Keratinocyte (primary cell): ENCODE data around the gene CRABP2. TPM values are rescaled to one million over a fixed set of nuclear protein-coding genes. Genes with fewer than 3 reads are reported as not detected.

ENCODE experiments used
- DNase-seq: peaks from one replicate; pipeline ENCODE4 v3.0.0-alpha.2; 2011; ENCODE audit warnings: low read depth, missing footprints, low spot score
- FAIRE-seq: peaks from 2 replicates; lab custom pipeline; 2011; peaks lifted over from hg19 to GRCh38; lab: Jason Lieb, UNC
- H2AFZ ChIP-seq: 2 replicates; pipeline ENCODE4 v1.6.0; 2012; ENCODE audit warnings: low read length, control low read depth, inconsistent platforms; ENCODE audit not compliant: control insufficient read depth
- H3K27ac ChIP-seq: 2 replicates; pipeline ENCODE4 v1.5.1; 2011; ENCODE audit warnings: low read length; ENCODE audit not compliant: control insufficient read depth, insufficient read depth
- H3K27me3 ChIP-seq: 3 replicates; pipeline ENCODE4 v1.6.0; 2011; ENCODE audit warnings: low read length; ENCODE audit not compliant: control insufficient read depth, insufficient read depth; ENCODE audit errors: extremely low read depth
- H3K36me3 ChIP-seq, 2 experiments: 2 replicates in 1 of 2; 3 replicates in 1 of 2; pipeline ENCODE4 v1.5.1; 2011; ENCODE audit warnings: low read length in 2 of 2, mild to moderate bottlenecking in 1 of 2; ENCODE audit not compliant: control insufficient read depth in 2 of 2, insufficient read depth in 2 of 2; ENCODE audit errors: extremely low read depth in 1 of 2
- H3K4me1 ChIP-seq: 3 replicates; pipeline ENCODE4 v1.5.1; 2011; ENCODE audit warnings: low read length; ENCODE audit not compliant: control insufficient read depth, insufficient read depth; ENCODE audit errors: extremely low read depth
- H3K4me2 ChIP-seq: 3 replicates; pipeline ENCODE4 v1.6.0; 2011; ENCODE audit warnings: low read depth, low read length; ENCODE audit not compliant: control insufficient read depth, insufficient read depth; ENCODE audit errors: extremely low read depth
- H3K4me3 ChIP-seq, 3 experiments: fragments of 200-600 bp in 1 of 3; sonication (generic) in 1 of 3; 2 replicates in 2 of 3; 3 replicates in 1 of 3; pipeline ENCODE4 v1.5.1; 2011 to 2016; ENCODE audit warnings: low read length in 3 of 3, mild to moderate bottlenecking in 3 of 3, control low read depth in 2 of 3, inconsistent platforms in 1 of 3, low read depth in 1 of 3, mixed read lengths in 1 of 3, mixed run types in 1 of 3, moderate library complexity in 1 of 3; ENCODE audit not compliant: control insufficient read depth in 2 of 3, insufficient read depth in 2 of 3; ENCODE audit errors: extremely low read depth in 1 of 3
- H3K79me2 ChIP-seq: 2 replicates; pipeline ENCODE4 v1.6.0; 2012; ENCODE audit warnings: low read length; ENCODE audit not compliant: control insufficient read depth, insufficient read depth
- H3K9ac ChIP-seq: 3 replicates; pipeline ENCODE4 v1.6.0; 2011; ENCODE audit warnings: low read length; ENCODE audit not compliant: control insufficient read depth, insufficient read depth; ENCODE audit errors: extremely low read depth
- H3K9me1 ChIP-seq: 3 replicates; pipeline ENCODE4 v1.6.0; 2011; ENCODE audit warnings: low read length; ENCODE audit not compliant: control insufficient read depth, insufficient read depth; ENCODE audit errors: extremely low read depth
- H3K9me3 ChIP-seq: 2 replicates; pipeline ENCODE4 v1.5.1; 2012; ENCODE audit warnings: low read depth, low read length; ENCODE audit not compliant: control insufficient read depth
- H4K20me1 ChIP-seq: 3 replicates; pipeline ENCODE4 v1.6.0; 2011; ENCODE audit warnings: low read length; ENCODE audit not compliant: control insufficient read depth, insufficient read depth; ENCODE audit errors: extremely low read depth
- CTCF ChIP-seq, 3 experiments: IDR thresholded peaks in 1 of 3; conservative IDR thresholded peaks in 1 of 3; optimal IDR thresholded peaks in 1 of 3; 2 replicates in 2 of 3; 3 replicates in 1 of 3; pipeline versions ENCODE3 to v1.5.1; 2011; ENCODE audit warnings: low read length in 3 of 3, mild to moderate bottlenecking in 3 of 3, moderate library complexity in 2 of 3, control low read depth in 1 of 3, inconsistent platforms in 1 of 3; ENCODE audit not compliant: insufficient read depth in 2 of 3; ENCODE audit errors: extremely low read depth in 1 of 3
- EZH2 ChIP-seq: IDR thresholded peaks from one replicate; pipeline ENCODE4 v1.6.1; 2012; ENCODE audit warnings: inconsistent platforms, mild to moderate bottlenecking, low read length, moderate library complexity
- dilution Hi-C: fragments of 300-500 bp; cut with MboI; formaldehyde crosslinking; loops from one replicate; pipeline ENCODE4 v1.7.0; 2020; ENCODE audit warnings: low sequenced_read_pairs; ENCODE audit not compliant: extremely low pct_ligation_motif_present
- polyA plus RNA-seq, 5 experiments: library from polyadenylated mRNA; depleted of rRNA in 3 of 5; stranded (reverse) in 3 of 5; stranded (forward) in 1 of 5; unstranded in 1 of 5; fragments of >200 nt; gene quantifications; 1 replicate in 1 of 5; 2 replicates in 3 of 5; 3 replicates in 1 of 5; pipeline versions ENCODE4 v1.2.1 to v1.2.3, GENCODE V29; 2011 to 2012; ENCODE audit warnings: missing spikeins in 2 of 5, low read depth in 1 of 5, low replicate concordance in 1 of 5

Gene CRABP2
- polyA plus RNA-seq, 1 donor (not counting 4 experiments of a cell fraction or from before 2014, with no cell fraction given): 8.4 TPM

- H3K9ac ChIP-seq: peak overlapping the region; percentile 96
- peaks cover 50% of the 10 kb centered on the region for H3K4me1 ChIP-seq
- peaks cover 14% of the 10 kb centered on the region for H4K20me1 ChIP-seq
- H3K4me2 ChIP-seq: peak overlapping the region; percentile 96
- no peak overlapping the region for H2AFZ ChIP-seq
- FAIRE-seq: no peak
- H3K9me1 ChIP-seq: no peaks in the 10 kb centered on the region
- no peaks in the 10 kb centered on the region for H3K9me3 ChIP-seq
- no peak for TF ChIP-seq CTCF (optimal IDR thresholded peaks at IDR 0.05 in 1 of 3, IDR thresholded peaks at IDR 0.05 in 1 of 3, conservative IDR thresholded peaks at IDR 0.05 in 1 of 3; ENCODE audit: extremely low read depth in 1 of 3, insufficient read depth in 2 of 3, low read length in 3 of 3)
- no peak for TF ChIP-seq EZH2
- no peaks in the 10 kb centered on the region for H3K27me3 ChIP-seq
- H3K79me2 ChIP-seq: peaks cover 68% of the 10 kb centered on the region
- peaks cover 20 to 23% of the 10 kb centered on the region in 2 experiments for H3K36me3 ChIP-seq
- H3K4me3 ChIP-seq: peak overlapping the region; percentile 63 to 90 (median 68)
- DNase-seq: no peak
- peak overlapping the region; percentile 89 for H3K27ac ChIP-seq
- dilution Hi-C loops: no loop called here
Observed at GRCh38 chr1:156727492-156727891, 22.1 kb upstream of the CRABP2 start.

GRCh38 chr1:156726549-156727226 lies 21.3 kb upstream of the CRABP2 start:
- Histone ChIP-seq H3K9me1 (no peaks in the 10 kb centered on the region), H3K9me3 (no peaks in the 10 kb centered on the region), H3K9ac (peak overlapping the region; percentile 96), H3K4me2 (peak overlapping the region; percentile 96), H3K4me1 (peaks cover 50% of the 10 kb centered on the region), H3K79me2 (peaks cover 68% of the 10 kb centered on the region), H3K27ac (peak overlapping the region; percentile 89), H3K36me3 (peaks cover 19 to 20% of the 10 kb centered on the region in 2 experiments), H3K4me3 (peak overlapping the region; percentile 63 to 90 (median 68)), H2AFZ (no peak overlapping the region), H3K27me3 (no peaks in the 10 kb centered on the region), H4K20me1 (peaks cover 14% of the 10 kb centered on the region)
- dilution Hi-C loops: no loop called here
- no peak for DNase-seq
- peak; percentile 58 to 76 (median 71) for TF ChIP-seq CTCF (optimal IDR thresholded peaks at IDR 0.05 in 1 of 3, IDR thresholded peaks at IDR 0.05 in 1 of 3, conservative IDR thresholded peaks at IDR 0.05 in 1 of 3; ENCODE audit: extremely low read depth in 1 of 3, insufficient read depth in 2 of 3, low read length in 3 of 3)
- TF ChIP-seq EZH2: no peak
- peak; percentile 53 for FAIRE-seq
